Measurements from ENCODE around the gene LMO2. TPM values are rescaled to one million over a fixed set of nuclear protein-coding genes. Genes with fewer than 3 reads are reported as not detected.

Gene LMO2
- total RNA-seq, 4 donors from 2014 or later = 2.1 to 11.1 (median 7.0) TPM

DNA sequence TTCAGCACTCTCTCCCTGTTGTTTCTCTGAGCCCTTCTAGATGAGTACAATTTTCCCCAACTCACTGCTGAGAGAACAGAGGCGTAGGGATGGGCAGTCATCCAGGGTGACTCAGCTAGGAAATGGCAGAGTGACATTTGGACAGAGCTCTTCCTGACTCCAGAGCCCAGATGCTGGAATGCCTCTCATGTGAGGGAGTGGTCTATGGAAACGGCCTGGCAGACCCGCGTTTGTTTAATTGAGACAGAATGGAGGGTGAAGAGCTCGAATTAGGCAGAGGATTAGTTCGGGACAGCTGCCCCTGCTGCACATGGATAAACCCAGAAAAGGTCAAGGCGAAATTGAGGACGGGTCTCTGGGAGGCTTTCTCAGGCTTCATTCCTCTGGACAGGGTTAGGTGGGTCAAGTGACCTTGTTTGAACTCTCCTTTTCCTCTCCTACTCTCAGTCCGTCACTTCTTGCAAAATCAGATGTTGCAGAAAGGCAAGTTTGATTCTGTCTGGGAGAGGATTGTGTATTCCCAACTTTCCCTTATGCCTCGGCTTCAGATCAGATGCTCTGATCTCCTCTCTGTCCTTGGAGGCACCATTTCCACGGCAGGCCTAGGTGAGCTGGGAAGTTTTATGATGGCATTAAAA is 7.6 kb upstream of the LMO2 start:
- peaks cover 59% of the 10 kb centered on the region for H3K4me1 ChIP-seq
- WGBS = 31% methylated on average over 11 of the region's 11 CpGs
- H3K27me3 ChIP-seq = no peaks in the 10 kb centered on the region
- peak in 1 of 3 donors; percentile 35 for TF ChIP-seq POLR2AphosphoS5 (IDR thresholded peaks at IDR 0.05)
- TF ChIP-seq, protein P1, sequence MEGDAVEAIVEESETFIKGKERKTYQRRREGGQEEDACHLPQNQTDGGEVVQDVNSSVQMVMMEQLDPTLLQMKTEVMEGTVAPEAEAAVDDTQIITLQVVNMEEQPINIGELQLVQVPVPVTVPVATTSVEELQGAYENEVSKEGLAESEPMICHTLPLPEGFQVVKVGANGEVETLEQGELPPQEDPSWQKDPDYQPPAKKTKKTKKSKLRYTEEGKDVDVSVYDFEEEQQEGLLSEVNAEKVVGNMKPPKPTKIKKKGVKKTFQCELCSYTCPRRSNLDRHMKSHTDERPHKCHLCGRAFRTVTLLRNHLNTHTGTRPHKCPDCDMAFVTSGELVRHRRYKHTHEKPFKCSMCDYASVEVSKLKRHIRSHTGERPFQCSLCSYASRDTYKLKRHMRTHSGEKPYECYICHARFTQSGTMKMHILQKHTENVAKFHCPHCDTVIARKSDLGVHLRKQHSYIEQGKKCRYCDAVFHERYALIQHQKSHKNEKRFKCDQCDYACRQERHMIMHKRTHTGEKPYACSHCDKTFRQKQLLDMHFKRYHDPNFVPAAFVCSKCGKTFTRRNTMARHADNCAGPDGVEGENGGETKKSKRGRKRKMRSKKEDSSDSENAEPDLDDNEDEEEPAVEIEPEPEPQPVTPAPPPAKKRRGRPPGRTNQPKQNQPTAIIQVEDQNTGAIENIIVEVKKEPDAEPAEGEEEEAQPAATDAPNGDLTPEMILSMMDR (IDR thresholded peaks at IDR 0.05) = no peak
- peak overlapping the region; percentile 66 for H3K27ac ChIP-seq
- no peaks in the 10 kb centered on the region for H3K36me3 ChIP-seq
- no peak overlapping the region for H3K4me3 ChIP-seq
- no peaks in the 10 kb centered on the region for H3K9me3 ChIP-seq
- DNase-seq (ENCODE audit: low spot score in 2 of 2) = peak; percentile 93

DNA sequence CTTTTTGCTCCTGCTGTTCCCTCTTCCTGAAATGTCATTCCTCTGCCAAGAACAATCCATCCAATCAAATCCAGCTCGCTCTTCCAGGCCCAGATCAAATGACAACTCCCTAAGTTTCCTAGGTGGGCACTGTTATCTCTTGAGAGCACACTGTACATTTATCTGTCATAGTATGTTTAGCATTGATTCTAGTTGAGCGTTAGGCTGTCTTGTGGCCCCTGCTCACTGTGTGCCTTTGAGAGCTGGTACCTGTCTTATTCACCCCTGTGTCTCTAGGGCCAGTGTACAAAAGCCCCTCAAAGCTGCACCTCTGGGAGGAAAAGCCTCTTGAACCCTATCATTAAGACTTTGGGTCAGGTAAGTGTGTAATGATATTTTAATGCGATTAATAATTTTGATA is 7.1 kb upstream of the LMO2 start:
- 67% methylated on average over 3 of the region's 3 CpGs for WGBS
- DNase-seq (ENCODE audit: low spot score in 2 of 2) = no peak
- no peak overlapping the region for H3K4me3 ChIP-seq
- H3K4me1 ChIP-seq = peaks cover 59% of the 10 kb centered on the region
- no peaks in the 10 kb centered on the region for H3K9me3 ChIP-seq
- no peaks in the 10 kb centered on the region for H3K27me3 ChIP-seq
- H3K27ac ChIP-seq = peak overlapping the region; percentile 66
- TF ChIP-seq POLR2A (IDR thresholded peaks at IDR 0.05) (no peak), POLR2AphosphoS5 (IDR thresholded peaks at IDR 0.05) (no peak)
- TF ChIP-seq, protein P1 (IDR thresholded peaks at IDR 0.05) = no peak
- no peaks in the 10 kb centered on the region for H3K36me3 ChIP-seq

DNA sequence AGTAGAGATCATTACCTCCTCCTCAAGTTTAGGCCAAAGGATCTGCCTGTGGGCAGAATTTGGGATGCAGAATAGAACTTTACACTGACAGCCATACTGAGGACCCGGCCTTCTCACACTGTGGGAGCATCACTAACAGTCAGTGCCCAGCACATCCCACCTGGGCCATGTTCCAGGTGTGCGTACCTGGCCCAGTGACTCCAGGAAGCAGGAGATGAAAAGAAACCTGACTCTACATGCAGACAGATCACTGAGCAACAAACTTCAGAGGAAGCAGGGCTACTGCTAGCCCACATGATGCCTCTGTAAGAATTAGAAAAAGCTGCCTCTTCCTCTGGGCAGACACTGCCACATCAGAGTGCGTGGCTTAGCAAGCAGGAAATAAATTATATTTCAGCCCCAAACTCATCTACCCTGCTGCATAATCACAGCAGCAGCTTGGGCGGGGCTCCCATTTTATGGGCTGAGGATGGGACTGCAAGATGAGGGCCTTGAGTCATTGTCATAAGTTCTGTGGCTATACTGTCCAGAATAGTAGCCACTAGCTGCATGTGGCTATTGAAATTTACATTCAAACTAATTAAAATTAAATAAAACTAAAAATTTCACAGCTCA is 6.0 kb upstream of the LMO2 start:
- Histone ChIP-seq H3K27me3 (no peaks in the 10 kb centered on the region), H3K4me3 (no peak overlapping the region), H3K4me1 (peaks cover 59% of the 10 kb centered on the region), H3K9me3 (no peaks in the 10 kb centered on the region), H3K27ac (peak overlapping the region; percentile 66), H3K36me3 (no peaks in the 10 kb centered on the region)
- TF ChIP-seq POLR2AphosphoS5 (IDR thresholded peaks at IDR 0.05) = no peak
- 42% methylated on average over 4 of the region's 4 CpGs for WGBS
- DNase-seq (ENCODE audit: low spot score in 2 of 2) = no peak

DNA sequence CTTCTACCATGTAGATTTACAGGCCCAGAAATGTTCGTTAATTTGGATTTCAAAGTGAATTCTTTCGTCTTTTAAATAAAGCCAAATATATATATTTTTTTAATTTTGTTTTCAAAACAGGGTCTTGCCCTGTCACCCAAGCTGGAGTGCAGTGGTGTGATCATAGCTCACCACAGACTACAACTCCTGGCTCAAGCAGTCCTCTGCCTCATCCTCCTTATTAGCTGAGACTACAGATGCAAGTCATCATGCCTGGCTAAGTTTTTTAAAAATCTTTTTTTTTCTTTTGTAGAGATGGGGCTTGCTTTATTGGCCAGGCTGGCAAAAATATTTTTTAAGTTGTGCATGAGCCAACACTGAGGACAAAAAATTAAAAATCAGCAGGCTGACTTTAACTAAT is 5.0 kb upstream of the LMO2 start:
- WGBS = 86% methylated on average over 2 of the region's 2 CpGs
- H3K27me3 ChIP-seq = no peaks in the 10 kb centered on the region
- H3K4me1 ChIP-seq = peaks cover 59% of the 10 kb centered on the region
- no peaks in the 10 kb centered on the region for H3K36me3 ChIP-seq
- DNase-seq (ENCODE audit: low spot score in 2 of 2) = no peak
- H3K27ac ChIP-seq = peak overlapping the region; percentile 66
- TF ChIP-seq EP300 (IDR thresholded peaks at IDR 0.05) = no peak
- TF ChIP-seq, protein P1 (IDR thresholded peaks at IDR 0.05) = no peak
- TF ChIP-seq POLR2AphosphoS5 (IDR thresholded peaks at IDR 0.05) = no peak
- no peak for TF ChIP-seq POLR2A (IDR thresholded peaks at IDR 0.05)
- H3K4me3 ChIP-seq = no peak overlapping the region
- no peaks in the 10 kb centered on the region for H3K9me3 ChIP-seq

DNA sequence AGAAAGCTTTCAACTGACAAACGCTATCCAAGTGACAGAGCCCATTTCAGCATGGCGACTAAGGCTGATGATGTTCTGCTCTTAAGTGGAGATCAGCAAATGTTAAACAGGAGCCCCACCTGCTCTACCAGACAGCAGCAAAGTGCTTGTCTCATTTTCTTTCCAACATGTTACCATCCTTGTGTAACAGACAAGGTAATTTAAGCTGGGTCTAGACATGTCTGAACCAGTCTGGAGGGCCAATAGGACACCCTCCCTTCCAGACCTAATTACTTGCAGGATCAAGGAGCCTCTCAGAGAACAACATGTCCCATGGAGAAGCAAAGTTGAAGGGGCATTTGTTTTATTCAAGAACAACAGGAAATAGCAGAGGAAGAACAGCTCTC is 3.9 kb upstream of the LMO2 start:
- Histone ChIP-seq H3K36me3 (no peaks in the 10 kb centered on the region), H3K27ac (peak overlapping the region; percentile 66), H3K27me3 (no peaks in the 10 kb centered on the region), H3K9me3 (no peaks in the 10 kb centered on the region), H3K4me1 (peaks cover 59% of the 10 kb centered on the region), H3K4me3 (no peak overlapping the region)
- no peak for TF ChIP-seq POLR2AphosphoS5 (IDR thresholded peaks at IDR 0.05)
- TF ChIP-seq, protein P1 (IDR thresholded peaks at IDR 0.05) = no peak
- no peak for TF ChIP-seq EP300 (IDR thresholded peaks at IDR 0.05)
- TF ChIP-seq POLR2A (IDR thresholded peaks at IDR 0.05) = no peak
- 63% methylated on average over 2 of the region's 2 CpGs for WGBS
- no peak for DNase-seq (ENCODE audit: low spot score in 2 of 2)
